HG03103 (cell line): ENCODE data around the gene DIS3L2.
A peak's percentile ranks its signal among the peaks of the same experiment; 100 is the strongest.

Experiments used
- ATAC-seq: cut with Tn5 transposase; IDR thresholded peaks from one replicate; pipeline ENCODE4 v1.9.1; 2021; ENCODE audit warnings: low read depth; ENCODE audit not compliant: unreplicated experiment

DIS3L2 gene

GRCh38 chr2:231961349-231962166 is at the start of gene DIS3L2:
Gene DIS3L2, plus strand, starts transcription at chr2:231961713. Its CDS starts 53,215 bp downstream, at chr2:232014928.
- ATAC-seq = peak; percentile 89

- no peak for ATAC-seq
These were observed 47.3 kb upstream of the DIS3L2 start for GRCh38 chr2:231914077-231914690.

GRCh38 chr2:231917280-231918066 is 44.0 kb upstream of the DIS3L2 start:
- no peak for ATAC-seq

DNA sequence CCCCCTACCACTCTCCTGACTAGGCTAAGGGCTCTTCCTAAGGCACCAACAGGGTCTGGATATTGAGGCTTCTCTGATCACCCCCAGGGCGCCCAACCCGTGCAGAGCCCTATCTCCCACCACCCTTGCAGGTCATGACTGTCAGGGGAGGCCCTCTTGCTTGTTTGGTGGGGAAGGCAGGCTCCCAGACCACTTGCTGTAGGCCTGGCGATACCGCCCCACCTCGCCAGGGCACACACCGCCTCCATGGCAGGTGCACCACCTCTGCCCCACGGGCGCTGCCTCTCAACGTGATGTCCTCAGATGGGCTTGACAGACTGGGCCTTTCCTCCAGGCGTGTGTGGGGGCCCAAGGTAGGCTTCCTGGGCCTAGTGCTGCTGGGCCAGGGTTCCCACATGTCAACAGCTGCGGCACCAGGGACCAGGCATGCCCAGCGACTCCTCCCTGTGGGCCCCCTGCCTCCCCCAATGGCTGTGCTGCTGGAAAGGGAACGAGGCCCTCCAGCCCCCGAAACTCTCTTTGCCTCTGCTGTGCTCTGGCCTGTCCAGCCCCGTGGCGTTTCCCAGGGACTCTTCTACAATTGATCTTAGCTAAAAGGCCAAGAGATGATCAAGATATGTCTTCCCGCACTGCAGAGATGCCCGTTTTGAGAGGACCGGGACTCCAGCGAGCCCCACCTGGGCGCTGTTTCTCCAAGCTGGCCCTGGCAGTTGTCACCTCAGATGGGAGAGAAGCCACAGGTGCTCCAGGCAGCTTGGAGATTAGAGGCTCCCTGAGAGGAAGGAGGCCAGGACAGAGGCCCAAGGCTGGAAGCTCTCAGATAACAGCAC is 42.8 kb upstream of the DIS3L2 start:
- no peak for ATAC-seq

- no peak for ATAC-seq
These were observed 42.0 kb upstream of the DIS3L2 start for GRCh38 chr2:231919341-231920035.

DNA sequence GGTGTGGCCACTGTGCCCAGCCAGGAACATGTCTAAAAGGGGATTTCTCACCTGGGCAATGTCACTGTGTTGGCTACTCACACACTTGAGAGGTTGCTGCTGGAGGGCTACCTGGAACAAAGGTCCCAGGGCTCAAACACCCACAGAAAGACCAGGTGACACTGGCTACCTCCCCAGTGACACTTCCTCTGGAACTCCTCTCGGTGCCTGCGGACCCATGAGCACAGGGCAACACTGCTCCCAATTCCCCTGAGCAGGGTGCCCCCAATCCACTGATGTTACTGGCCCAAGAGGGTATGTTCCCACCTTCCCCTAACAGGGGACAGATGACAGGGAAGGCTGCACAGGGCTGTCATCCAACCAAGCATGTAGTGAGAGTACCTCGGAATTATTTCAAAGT is 41.1 kb upstream of the DIS3L2 start:
- no peak for ATAC-seq

DNA sequence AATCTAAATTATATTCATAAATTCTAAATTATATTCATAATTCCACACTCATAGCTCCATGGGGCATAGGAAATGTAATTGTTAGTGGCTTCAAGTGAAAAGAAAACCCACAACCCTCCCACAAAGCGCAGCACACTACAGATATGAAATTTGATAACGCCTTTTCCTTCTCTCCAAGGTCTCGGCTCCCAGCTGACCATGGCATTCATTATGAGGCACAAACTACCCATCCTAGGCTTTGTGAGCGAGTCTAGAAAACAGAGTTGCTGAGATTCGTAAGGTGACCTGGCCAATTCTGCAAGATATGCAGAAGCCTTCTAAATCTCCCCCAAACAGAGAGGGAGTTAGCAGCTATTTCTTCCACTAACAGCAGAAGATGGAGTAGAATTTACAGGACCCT is 40.7 kb upstream of the DIS3L2 start:
- no peak for ATAC-seq

- ATAC-seq = no peak
These were observed 39.1 kb upstream of the DIS3L2 start for GRCh38 chr2:231922311-231923009.

GRCh38 chr2:231923010-231923344 is 38.5 kb upstream of the DIS3L2 start:
- ATAC-seq = no peak

DNA sequence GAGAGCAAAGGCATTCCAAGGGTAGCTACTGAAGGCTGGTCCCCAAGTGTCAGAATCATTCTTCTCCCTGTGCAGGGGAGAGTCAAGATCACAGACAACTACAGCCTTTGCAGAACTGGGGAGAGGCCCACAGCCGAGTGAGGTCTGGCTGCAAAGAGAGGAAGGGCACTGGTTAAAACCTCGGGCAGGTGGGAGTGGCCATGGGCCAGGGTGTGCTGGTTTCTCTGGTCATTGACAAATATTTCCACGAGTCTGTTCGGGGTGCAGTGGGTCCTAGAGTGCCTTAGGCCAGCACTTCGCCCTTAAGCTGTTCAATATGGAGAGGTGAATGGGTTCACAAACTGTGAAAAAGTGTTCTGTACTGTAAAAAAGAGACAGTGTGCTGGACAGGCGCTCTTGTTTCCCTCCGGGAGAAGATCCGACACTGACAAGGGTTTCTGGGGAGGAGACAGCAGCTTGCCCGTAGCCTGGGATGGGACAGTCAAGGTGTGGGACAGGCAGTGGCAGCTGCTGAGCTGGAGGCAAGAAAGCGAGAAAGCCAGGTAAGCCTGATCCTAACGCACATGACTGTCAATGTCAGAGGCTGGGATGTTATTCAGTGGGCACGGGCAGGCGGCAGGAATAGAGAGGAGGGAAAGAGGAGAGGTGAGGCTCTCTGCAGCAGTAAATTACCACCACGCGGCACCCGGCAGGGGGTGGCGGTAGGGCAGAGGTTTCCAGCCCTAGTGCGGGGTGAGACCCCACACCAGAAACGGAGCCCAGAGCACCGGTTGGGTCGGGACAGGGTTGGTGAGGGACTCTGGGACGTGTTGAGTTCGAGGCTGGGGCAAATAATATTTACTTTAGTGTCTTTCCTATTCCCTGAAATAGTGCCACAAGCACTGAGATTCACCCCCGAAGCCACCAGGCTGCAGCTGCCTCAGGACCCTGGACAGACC is 37.3 kb upstream of the DIS3L2 start:
- no peak for ATAC-seq

- ATAC-seq = no peak
These were observed 36.6 kb upstream of the DIS3L2 start for GRCh38 chr2:231924889-231925275.

DNA sequence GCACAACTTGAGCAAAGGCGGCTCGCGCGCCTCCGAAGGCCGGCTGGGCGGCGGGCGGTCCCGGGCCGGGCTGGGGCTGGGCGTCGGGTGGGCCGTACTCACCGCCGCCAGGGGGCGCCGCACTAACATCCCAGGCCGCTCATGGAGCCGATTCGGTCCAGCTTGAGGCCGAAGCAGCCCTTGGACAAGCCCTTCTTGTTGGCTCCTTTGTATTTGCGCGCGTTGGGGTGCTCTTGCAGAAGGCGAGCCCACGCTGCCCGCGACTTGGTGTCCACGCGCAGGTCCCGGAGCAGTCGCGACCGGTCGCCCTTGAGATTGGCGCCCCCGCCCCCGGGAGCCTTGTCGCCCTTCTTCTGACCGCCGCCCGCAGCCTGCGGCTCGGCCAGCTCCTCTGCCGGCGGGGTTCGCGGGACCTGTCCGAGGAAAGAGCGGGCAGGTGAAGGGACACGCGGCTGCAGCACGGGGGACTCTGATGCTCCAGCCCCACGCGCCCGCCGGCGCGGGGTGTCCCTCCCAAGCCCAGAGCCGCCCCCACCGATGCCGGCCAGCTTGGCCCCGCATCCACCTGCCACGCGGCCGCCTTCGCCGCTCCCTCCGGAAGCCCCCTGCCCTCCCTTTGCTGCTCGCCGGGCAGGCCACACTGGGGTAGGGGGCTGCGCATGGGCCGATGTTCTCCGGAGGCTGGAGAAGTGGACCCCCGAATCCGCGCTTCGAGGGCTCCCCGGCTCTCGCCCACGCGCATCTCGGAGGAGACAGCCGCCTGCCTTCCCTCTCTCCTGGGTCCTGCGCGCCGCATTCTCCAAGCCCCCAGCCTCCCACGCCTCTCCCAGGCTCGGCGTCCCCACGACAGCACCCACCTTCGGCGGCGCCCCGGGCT is 36.0 kb upstream of the DIS3L2 start:
- no peak for ATAC-seq

- ATAC-seq = peak; percentile 59
These were observed 35.3 kb upstream of the DIS3L2 start, which contains the start of gene NPPC for GRCh38 chr2:231926180-231926741. Gene NPPC, minus strand, starts transcription at chr2:231926396. Its CDS starts 147 bp downstream, at chr2:231926249.

DNA sequence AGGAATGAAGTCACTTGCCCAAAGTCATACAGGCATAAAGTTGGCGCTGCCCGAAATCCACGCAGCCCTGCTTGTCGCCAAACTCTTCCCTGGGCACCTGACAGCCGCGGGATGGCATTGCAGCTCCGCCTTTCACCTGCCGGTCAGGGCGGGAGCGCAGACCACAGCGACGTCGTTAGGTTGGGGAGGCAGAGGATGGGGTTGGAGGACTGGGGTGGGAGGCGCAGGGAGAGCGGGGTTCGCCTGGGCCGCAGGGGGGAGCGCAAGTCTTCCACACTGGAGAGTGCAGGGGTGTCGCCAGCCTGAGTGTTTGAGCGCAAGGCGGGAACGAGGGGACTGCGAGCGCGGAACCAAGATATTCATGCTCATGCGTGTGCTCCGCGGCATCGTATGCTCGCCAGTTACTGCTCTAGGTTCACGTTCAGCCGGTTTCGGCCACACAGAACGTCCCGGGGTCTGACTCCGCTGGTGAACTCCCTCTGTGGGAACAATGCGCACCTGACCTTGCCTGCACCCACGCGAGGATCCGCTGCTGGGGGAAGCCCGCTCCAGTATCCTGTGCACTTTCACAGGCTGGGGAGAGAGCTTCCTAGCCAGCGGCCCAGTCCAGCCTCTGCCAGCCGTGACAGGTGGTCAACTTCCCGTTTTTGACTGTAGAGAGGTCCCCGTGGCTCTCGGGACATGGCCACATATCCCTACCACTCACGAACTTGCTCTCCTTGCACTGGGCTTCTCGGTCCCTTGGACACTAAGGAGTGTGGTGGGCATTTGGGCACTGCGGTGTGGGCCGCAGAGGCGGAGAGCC is 34.5 kb upstream of the DIS3L2 start:
- ATAC-seq = no peak

DNA sequence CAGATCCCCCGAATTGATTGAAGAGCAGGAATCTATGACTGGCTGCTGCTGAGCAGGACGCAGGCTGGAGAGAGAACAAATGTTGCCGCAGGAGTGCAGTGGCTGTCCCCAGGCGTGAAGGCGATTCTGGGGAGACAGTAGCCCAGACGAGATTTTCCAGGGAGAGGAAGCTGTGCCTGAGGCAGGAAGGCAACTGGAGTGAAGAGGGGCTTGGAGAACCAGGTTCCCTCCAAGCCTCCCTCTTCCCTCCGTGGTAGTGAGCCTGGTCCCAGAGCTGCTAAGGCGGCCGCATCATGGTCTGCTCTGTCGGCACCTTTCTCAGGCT is 34.0 kb upstream of the DIS3L2 start:
- no peak for ATAC-seq

- ATAC-seq = no peak
These were observed 33.0 kb upstream of the DIS3L2 start for GRCh38 chr2:231928481-231928880.
